GM12878 (cell line): ENCODE results near the gene C5AR2.

ENCODE experiments used
- EZH2 ChIP-seq: IDR thresholded peaks from 2 replicates; pipeline ENCODE4 v1.6.1; 2012; ENCODE audit warnings: low read depth, mild to moderate bottlenecking, control low read depth, inconsistent platforms, low read length, borderline replicate concordance; ENCODE audit not compliant: control insufficient read depth
- HDAC2 ChIP-seq: fragments of 200-600 bp; sonication (generic); IDR thresholded peaks from 2 replicates; pipeline ENCODE4 v1.6.1; 2017
- SIN3A ChIP-seq: IDR thresholded peaks from 2 replicates; pipeline ENCODE4 v1.6.1; 2012; ENCODE audit warnings: low read depth, low read length, improper control_type of control experiment
- SP1 ChIP-seq: IDR thresholded peaks from one replicate; pipeline ENCODE4 v1.6.1; 2011; ENCODE audit warnings: low read depth, low read length
- ZNF217 ChIP-seq: fragments of 450-650 bp; IDR thresholded peaks from 2 replicates; pipeline ENCODE4 v1.6.1; 2017; ENCODE audit warnings: antibody characterized with exemption, mild to moderate bottlenecking
- ZNF622 ChIP-seq: fragments of 450-650 bp; IDR thresholded peaks from 2 replicates; pipeline ENCODE4 v1.6.1; 2017; ENCODE audit warnings: mild to moderate bottlenecking, inconsistent platforms
- TF ChIP-seq, protein P1 (sequence below): fragments of 450-650 bp; IDR thresholded peaks from 2 replicates; pipeline ENCODE4 v1.6.1; 2014; ENCODE audit warnings: mild to moderate bottlenecking

DNA sequence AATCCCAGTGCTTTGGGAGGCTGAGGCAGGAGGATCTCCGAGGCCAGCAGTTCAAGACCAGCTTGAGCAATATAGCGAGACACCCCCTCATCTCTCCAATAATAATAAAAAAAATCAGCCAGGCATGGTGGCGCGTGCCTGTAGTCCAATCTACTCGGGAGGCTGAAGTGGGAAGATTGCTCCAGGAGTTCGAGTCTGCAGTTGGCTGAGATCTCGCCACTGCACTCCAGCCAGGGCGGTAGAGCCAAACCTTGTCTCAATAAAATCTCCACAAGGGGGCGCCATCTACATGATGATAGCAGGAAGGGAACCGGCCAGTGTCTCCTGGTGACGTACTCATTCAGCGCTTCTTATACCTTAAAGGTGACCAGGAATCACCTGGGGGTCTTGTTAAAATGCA lies 35.9 kb upstream of the C5AR2 start:
- TF ChIP-seq, protein P1, sequence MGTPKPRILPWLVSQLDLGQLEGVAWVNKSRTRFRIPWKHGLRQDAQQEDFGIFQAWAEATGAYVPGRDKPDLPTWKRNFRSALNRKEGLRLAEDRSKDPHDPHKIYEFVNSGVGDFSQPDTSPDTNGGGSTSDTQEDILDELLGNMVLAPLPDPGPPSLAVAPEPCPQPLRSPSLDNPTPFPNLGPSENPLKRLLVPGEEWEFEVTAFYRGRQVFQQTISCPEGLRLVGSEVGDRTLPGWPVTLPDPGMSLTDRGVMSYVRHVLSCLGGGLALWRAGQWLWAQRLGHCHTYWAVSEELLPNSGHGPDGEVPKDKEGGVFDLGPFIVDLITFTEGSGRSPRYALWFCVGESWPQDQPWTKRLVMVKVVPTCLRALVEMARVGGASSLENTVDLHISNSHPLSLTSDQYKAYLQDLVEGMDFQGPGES, result no peak
- TF ChIP-seq EZH2 (no peak), ZNF622 (no peak), SIN3A (no peak), HDAC2 (no peak), SP1 (no peak), ZNF217 (no peak)
